Skeletal muscle tissue (tissue), 4 donors: ENCODE data around the gene PPARA. TPM values are rescaled to one million over a fixed set of nuclear protein-coding genes. Genes with fewer than 3 reads are reported as not detected.

ENCODE experiments used
- H3K27ac ChIP-seq: one replicate; pipeline ENCODE4 v1.7.0; 2013; ENCODE audit warnings: mild to moderate bottlenecking, low read depth, low read length, inconsistent platforms
- H3K27me3 ChIP-seq, 3 donors: one replicate each; pipeline ENCODE4 v1.7.0; 2013; ENCODE audit warnings: low read length in 3 of 3; ENCODE audit not compliant: control insufficient read depth in 3 of 3, insufficient read depth in 3 of 3
- H3K36me3 ChIP-seq, 3 donors: one replicate each; pipeline ENCODE4 v1.7.0; 2013; ENCODE audit warnings: low read length in 3 of 3; ENCODE audit not compliant: control insufficient read depth in 3 of 3, insufficient read depth in 3 of 3
- H3K4me1 ChIP-seq, 3 donors: one replicate each; pipeline ENCODE4 v1.7.0; 2013; ENCODE audit warnings: low read length in 3 of 3, mild to moderate bottlenecking in 3 of 3; ENCODE audit not compliant: control insufficient read depth in 3 of 3, insufficient read depth in 3 of 3
- H3K4me3 ChIP-seq, 3 donors: one replicate each; pipeline ENCODE4 v1.7.0; 2013; ENCODE audit warnings: low read length in 3 of 3
- H3K9ac ChIP-seq, 3 donors: one replicate each; pipeline ENCODE4 v1.7.0; 2013; ENCODE audit warnings: low read length in 3 of 3, mild to moderate bottlenecking in 3 of 3, moderate library complexity in 2 of 3, low read depth in 1 of 3
- H3K9me3 ChIP-seq, 3 donors: one replicate each; pipeline ENCODE4 v1.7.0; 2013; ENCODE audit warnings: low read length in 3 of 3; ENCODE audit not compliant: control insufficient read depth in 3 of 3
- total RNA-seq: library from RNA; depleted of rRNA; stranded (reverse); fragments of >200 nt; gene quantifications from one replicate; pipeline ENCODE4 v1.2.3, GENCODE V29; 2014
- donor health status: Osteomylitis.

The PPARA gene
- total RNA-seq, 1 donor from 2014 or later: 18.8 TPM

DNA sequence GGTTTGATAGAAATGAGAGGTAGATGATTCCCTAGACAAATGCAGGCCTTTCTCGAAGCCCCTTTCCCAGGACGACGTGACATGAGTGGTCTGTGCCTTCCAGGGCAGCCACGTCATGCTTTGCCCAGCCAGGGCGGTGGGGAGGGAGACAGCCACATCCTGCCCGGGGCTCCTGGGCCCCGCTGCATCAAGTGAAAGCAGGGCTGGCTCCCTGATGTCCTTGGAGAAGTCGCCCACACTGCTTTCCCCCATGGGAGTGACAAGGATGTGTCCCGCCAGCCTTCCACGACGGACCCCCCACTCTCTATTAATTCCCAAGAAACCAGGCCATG lies 13.2 kb downstream of the PPARA start:
- H3K9ac ChIP-seq: no peak overlapping the region
- H3K4me1 ChIP-seq: peaks cover 2 to 8% (median 7%) of the 10 kb centered on the region in 3 donors
- H3K36me3 ChIP-seq: peaks cover 0 to 14% (median 10%) of the 10 kb centered on the region in 3 donors
- no peaks in the 10 kb centered on the region for H3K9me3 ChIP-seq
- no peak overlapping the region for H3K27ac ChIP-seq
- H3K4me3 ChIP-seq: peak overlapping the region in 1 of 3 donors; percentile 13
- no peaks in the 10 kb centered on the region for H3K27me3 ChIP-seq

DNA sequence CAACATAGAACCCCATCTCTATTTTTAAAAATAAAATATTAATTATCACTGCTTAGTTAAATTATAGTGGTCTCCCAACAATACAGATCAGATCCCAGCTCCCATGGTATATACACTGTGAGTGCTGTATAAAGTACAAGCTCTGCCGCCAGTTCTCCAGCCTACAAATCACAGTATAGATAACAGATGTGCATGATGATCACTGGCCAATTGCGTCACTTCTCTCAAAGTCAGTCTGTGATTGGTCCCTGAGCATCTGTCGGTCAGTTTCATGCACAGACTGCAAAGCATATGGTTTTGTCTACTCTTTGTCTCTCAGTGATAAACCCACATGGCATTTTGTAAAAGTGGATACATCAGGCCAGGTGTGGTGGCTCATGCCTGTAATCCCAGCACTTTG lies 15.7 kb downstream of the PPARA start:
- no peaks in the 10 kb centered on the region for H3K27me3 ChIP-seq
- H3K9ac ChIP-seq: no peak overlapping the region
- peaks cover 0 to 11% (median 10%) of the 10 kb centered on the region in 3 donors for H3K36me3 ChIP-seq
- H3K4me3 ChIP-seq: no peak overlapping the region
- H3K4me1 ChIP-seq: peaks cover 0 to 7% (median 5%) of the 10 kb centered on the region in 3 donors
- H3K9me3 ChIP-seq: peaks cover 0 to 3% (median 0%) of the 10 kb centered on the region in 3 donors
- H3K27ac ChIP-seq: no peak overlapping the region

DNA sequence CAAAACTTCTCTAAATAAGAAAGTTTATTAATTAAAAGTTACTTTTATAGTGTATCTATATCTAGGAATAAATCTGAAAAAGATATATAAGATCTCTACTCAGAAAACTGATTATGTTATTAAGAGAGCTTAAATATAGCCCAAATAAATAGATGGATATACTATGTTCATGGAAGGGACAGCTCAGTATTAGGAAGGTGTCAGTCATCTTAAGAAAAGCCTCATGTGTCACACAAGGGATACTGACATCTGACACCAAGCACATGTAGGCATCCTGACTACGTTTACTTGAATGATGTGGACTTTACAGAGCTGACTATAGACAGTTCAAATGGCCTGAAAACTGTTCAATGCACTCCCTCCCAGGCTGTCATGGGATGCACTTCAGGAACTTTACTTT lies 19.3 kb downstream of the PPARA start:
- no peak overlapping the region for H3K9ac ChIP-seq
- no peak overlapping the region for H3K27ac ChIP-seq
- H3K4me1 ChIP-seq: peaks cover 25 to 34% (median 31%) of the 10 kb centered on the region in 3 donors
- no peaks in the 10 kb centered on the region for H3K27me3 ChIP-seq
- no peaks in the 10 kb centered on the region for H3K36me3 ChIP-seq
- H3K4me3 ChIP-seq: no peak overlapping the region
- H3K9me3 ChIP-seq: peaks cover 0 to 3% (median 0%) of the 10 kb centered on the region in 3 donors

DNA sequence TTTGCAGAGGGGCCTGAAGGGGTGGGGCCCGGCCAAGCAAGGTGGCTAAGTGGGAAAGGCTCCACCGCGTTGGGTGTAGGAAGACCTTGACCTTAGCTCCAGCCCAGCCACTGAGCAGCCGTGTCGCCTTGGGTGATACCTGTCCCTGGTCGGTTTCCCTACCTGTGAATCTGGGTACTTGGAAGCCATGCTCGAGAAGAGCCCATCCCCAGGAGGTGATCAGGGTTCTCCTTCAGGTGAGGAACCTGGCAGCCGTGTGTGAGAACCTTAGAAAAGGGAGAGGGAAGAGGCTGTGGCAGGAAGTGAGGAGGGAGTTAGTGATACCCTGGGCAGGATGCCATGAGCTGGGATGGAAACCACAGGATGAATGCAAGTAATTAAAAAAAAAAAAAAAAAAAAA lies 21.6 kb downstream of the PPARA start:
- Histone ChIP-seq H3K9me3 (peaks cover 0 to 3% (median 0%) of the 10 kb centered on the region in 3 donors), H3K36me3 (no peaks in the 10 kb centered on the region), H3K9ac (peak overlapping the region in 1 of 3 donors; percentile 70), H3K27ac (peak overlapping the region; percentile 56), H3K4me3 (peak overlapping the region in 2 of 3 donors; percentile 18 to 24), H3K4me1 (peaks cover 25 to 34% (median 31%) of the 10 kb centered on the region in 3 donors), H3K27me3 (no peaks in the 10 kb centered on the region)

DNA sequence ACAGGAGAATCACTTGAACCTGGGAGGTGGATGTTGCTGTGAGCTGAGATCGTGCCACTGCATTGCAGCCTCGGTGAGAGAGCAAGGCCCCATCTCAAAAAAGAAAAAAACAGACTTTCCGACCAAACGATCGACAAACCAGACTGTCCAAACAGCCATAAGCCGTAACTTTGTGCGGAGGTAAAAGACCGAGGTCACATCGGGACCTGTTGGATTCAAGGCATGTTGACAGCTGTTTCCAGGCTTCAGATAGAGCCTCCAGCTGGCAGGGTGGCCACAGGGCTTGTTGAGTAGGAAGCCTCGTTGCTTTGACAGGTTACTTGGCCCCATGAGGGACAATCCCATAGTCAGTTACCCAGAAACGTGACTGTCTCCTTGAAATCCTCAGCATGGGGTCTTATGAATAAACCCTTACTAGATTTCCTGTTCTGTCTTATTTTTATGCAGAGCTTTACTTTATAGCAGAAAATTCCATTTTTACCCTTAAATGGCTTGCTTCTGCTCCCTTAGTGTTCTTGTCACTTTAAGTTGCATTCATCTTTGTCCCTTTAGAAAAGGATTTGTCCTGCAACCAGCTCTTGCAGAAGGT lies 22.3 kb downstream of the PPARA start:
- Histone ChIP-seq H3K9ac (peak overlapping the region in 2 of 3 donors; percentile 8 to 70), H3K36me3 (peaks cover 0 to 3% (median 2%) of the 10 kb centered on the region in 3 donors), H3K27ac (peak overlapping the region; percentile 56), H3K27me3 (no peaks in the 10 kb centered on the region), H3K4me3 (peak overlapping the region; percentile 20 to 58 (median 24)), H3K4me1 (peaks cover 25 to 34% (median 31%) of the 10 kb centered on the region in 3 donors), H3K9me3 (peaks cover 0 to 3% (median 0%) of the 10 kb centered on the region in 3 donors)

DNA sequence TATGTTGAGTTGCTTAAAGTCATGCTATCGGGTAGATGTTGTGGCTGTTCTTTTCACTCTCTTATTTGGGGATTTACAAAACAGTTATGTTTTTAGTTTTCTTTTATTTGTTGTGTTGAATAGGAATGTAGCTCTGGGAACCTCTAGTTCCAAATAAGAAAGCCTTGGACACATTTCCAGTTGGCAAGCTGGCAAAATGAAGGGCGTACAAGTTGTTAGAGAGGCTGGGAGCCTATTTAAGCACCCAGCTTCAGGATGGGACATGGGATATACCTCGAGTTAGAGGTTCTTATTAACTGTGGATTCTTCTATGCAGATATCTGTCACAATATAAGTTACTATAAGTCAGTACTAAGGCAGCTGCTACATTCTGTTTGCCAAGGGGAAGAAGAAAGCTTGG lies 22.8 kb downstream of the PPARA start:
- no peaks in the 10 kb centered on the region for H3K27me3 ChIP-seq
- H3K4me3 ChIP-seq: peak overlapping the region in 1 of 3 donors; percentile 58
- H3K9ac ChIP-seq: peak overlapping the region in 1 of 3 donors; percentile 40
- peak overlapping the region; percentile 56 for H3K27ac ChIP-seq
- peaks cover 0 to 5% (median 5%) of the 10 kb centered on the region in 3 donors for H3K36me3 ChIP-seq
- H3K9me3 ChIP-seq: peaks cover 0 to 3% (median 0%) of the 10 kb centered on the region in 3 donors
- H3K4me1 ChIP-seq: peaks cover 25 to 34% (median 31%) of the 10 kb centered on the region in 3 donors

DNA sequence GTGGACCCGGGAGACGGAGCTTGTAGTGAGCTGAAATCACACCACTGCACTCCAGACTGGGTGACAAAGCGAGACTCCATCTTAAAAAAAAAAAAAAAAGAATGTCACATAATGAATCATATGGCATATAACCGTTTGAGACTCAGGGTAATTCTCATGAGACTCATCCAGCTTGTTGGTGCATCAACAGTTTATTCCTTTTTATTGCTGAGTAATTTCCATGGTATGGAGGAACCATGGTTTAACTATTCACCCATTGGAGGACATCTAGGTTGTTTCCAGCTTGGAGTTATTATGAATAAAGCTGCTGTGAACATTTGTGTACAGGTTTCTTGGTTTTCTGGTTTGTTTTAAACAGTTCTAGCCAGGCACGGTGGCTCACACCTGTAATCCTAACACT lies 25.3 kb downstream of the PPARA start:
- no peak overlapping the region for H3K9ac ChIP-seq
- peaks cover 3 to 14% (median 12%) of the 10 kb centered on the region in 3 donors for H3K36me3 ChIP-seq
- peaks cover 25 to 32% (median 30%) of the 10 kb centered on the region in 3 donors for H3K4me1 ChIP-seq

DNA sequence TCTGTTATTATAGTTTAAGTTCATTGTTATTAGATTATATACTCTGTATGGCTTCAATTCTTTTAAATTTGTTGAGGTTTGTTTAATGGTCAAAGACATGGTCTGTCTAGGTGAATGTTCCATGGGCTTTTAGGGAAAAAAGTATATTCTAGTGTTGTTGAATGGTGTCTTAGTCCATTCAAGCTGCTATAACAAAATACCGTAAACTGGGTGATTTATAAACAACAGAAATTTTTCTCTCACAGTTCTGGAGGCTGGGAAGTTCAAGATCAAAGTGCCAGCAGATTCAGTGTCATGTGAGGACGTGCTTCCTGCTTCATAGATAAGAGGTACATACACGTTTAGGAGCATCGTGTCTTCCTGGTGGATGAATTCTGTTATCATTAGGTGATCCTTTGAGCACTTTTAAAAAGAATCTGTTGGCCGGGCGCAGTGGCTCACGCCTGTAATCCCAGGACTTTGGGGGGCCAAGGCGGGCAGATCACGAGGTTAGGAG lies 26.2 kb downstream of the PPARA start:
- H3K9ac ChIP-seq: no peak overlapping the region
- peaks cover 3 to 19% (median 18%) of the 10 kb centered on the region in 3 donors for H3K36me3 ChIP-seq
- no peak overlapping the region for H3K27ac ChIP-seq
- H3K4me1 ChIP-seq: peaks cover 21 to 23% (median 22%) of the 10 kb centered on the region in 3 donors
- no peak overlapping the region for H3K4me3 ChIP-seq
- peaks cover 0 to 2% (median 0%) of the 10 kb centered on the region in 3 donors for H3K9me3 ChIP-seq
- no peaks in the 10 kb centered on the region for H3K27me3 ChIP-seq

More for the DNA sequence above, 25.3 kb downstream of the PPARA start:
- H3K27ac ChIP-seq: no peak overlapping the region
- H3K4me3 ChIP-seq: no peak overlapping the region
- no peaks in the 10 kb centered on the region for H3K27me3 ChIP-seq
- no peaks in the 10 kb centered on the region for H3K9me3 ChIP-seq

DNA sequence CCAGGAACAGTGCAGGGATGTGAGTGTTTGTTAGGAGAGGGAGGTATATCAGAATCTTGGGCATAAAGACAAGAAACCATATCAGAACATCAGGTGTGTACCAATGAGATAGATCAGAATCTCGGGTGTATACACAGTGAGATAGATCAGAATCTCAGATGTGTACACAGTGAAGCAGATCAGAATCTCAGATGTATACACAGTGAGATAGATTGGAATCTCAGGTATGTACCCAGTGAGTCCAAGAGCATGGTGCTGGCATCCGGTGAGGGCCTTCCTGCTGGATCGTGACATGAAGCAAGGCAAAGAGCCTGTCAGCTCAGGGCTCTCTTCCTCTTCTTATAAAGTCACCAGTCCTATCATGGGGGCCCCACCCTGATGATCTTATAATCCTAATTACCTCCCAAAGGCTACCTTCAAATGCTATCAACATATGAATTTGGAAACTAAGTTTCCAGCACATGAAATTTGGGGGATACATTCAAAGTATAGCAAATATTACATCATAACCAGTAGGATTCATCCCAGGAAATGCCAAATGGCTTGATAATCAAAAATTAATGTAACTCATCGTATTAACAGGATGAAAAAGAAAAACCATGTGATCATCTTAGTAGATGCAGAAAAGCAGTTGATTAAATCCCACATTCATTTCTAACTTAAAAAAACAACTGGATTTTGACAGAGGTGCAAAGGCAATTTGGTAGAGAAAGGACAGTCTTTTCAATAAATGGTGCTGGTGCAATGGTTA lies 28.6 kb downstream of the PPARA start:
- H3K27me3 ChIP-seq: no peaks in the 10 kb centered on the region
- peaks cover 6 to 24% (median 21%) of the 10 kb centered on the region in 3 donors for H3K36me3 ChIP-seq
- peaks cover 0 to 2% (median 0%) of the 10 kb centered on the region in 3 donors for H3K4me1 ChIP-seq
- H3K9ac ChIP-seq: no peak overlapping the region
- peaks cover 0 to 2% (median 0%) of the 10 kb centered on the region in 3 donors for H3K9me3 ChIP-seq
- H3K4me3 ChIP-seq: no peak overlapping the region
- H3K27ac ChIP-seq: no peak overlapping the region

DNA sequence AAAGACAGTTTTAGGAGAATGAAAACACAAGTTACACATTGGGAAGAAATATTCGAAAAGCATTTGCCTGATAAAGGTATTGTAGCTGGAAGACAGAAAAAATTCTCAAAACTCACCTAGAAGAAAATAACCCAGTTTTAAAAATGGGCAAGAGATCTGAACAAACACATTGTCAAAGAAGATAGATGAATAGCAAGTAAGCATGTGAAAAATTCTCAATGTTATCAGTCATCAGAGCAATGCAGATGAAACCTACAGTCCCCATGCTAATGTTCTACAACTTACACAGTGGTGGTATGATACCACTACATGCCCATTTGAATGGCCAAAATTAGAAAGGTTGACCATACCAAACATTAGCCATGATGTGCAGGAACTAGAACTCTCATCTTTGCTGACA lies 29.4 kb downstream of the PPARA start:
- Histone ChIP-seq H3K36me3 (peaks cover 6 to 24% (median 24%) of the 10 kb centered on the region in 3 donors), H3K4me3 (no peak overlapping the region), H3K4me1 (no peaks in the 10 kb centered on the region), H3K9me3 (peaks cover 0 to 2% (median 0%) of the 10 kb centered on the region in 3 donors), H3K27me3 (no peaks in the 10 kb centered on the region), H3K9ac (no peak overlapping the region), H3K27ac (no peak overlapping the region)
